HG02678 (cell line): ENCODE data around the gene GEMIN7.

Experiments used
- ATAC-seq: cut with Tn5 transposase; IDR thresholded peaks from one replicate; pipeline ENCODE4 v1.9.1; 2021; ENCODE audit warnings: mild to moderate bottlenecking, moderate library complexity; ENCODE audit not compliant: unreplicated experiment

GEMIN7 gene

DNA sequence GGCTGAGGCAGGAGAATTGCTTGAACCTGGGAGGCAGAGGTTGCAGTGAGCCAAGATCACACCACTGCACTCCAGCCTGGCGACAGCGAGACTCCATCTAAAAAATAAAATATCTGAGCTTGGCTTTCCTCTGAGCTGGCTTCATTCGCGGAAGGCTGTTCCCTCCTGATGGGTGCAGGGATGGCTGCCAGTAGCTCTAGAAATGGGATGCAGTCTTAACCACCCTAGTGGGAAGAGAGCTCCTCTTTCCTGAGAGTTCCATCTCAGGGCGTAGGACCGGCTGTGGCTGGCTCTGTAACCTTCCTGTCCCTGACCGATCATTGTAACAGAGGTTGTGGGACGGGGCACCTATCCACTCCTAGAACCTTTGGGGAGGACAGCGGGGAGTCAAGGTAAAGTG is 46.3 kb downstream of the GEMIN7 start:
- no peak for ATAC-seq

DNA sequence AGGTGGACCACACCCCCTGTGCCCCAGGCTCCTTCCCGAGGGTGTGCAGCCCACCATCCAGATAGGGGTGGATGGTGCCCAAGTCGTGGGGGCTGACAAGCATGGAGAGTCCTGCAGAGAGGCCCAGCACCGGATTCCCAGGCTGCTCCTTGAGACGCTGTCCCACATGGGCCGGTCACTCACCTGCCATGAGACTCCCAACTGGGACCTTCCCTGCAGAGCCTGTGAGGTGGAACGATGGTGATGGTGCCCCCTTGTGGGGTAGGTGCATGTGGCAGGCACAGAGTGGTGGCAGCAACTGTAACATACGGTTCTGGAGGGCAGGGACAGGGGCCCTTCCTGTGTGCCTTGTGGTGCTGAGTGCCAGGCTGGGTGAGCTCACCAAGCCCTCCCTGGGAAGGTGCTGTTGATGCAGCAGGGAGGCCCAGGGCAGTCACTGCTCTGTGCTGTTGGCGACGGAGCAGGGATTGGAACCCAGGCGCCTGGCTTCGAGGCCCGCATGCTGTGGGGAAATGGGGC is 47.0 kb downstream of the GEMIN7 start:
- ATAC-seq: peak; percentile 45

DNA sequence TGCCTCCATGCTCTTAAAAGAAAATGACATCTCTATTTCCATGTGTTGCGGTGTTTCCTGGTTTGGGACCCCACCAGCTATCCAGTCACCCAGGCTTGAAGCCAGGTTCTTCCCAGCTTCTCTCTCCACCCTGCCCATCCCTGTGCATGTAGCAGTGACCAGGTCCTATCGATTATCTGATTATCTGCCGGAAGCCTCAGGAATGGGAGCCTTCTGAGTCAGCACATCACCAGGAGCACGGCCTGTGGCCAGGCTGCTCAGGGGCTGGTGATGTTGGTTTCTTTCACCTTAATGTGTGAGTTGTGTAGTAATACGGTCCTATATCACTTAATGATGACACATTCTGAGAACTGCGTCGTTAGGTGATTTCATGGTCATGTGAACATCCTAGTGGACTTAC is 47.6 kb downstream of the GEMIN7 start:
- no peak for ATAC-seq

DNA sequence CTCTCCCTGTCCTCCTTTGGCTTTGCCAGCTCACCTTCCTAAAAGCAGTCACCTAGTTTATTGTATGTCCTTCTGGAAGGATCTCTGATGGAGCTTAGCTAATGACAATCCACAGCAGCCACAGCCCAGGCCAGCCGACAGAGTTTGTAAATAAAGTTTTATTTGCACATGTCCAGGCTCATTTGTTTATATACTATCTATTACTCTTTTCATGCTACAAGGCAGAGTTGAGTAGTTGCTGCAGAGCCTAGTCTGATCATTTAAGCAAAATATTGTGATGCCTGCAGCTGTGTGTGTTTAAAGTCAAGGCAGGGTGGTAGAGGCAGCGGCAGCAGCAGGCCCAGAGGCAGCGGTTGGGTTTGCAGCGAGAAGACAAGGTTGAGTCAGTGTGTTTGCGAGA is 49.1 kb downstream of the GEMIN7 start:
- ATAC-seq: no peak

DNA sequence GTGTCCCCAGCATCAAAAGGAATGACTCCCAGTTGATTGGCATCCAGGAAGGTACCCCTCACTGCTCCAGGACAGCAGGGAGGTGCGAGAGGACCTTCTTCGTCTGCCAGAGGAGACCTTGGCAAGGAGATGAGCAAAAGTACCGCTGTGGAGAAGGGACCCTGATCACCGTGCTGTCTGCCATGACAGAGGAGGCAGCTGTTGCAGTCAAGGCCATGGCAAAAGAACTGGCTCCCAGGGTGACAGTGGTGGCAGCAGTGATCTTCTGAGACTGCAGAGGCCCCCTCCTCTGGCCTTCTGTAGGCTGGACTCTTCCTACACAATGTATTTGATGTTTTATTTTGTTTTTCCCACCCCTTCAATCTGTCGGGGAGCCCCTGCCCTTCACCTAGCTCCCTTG is 49.7 kb downstream of the GEMIN7 start:
- no peak for ATAC-seq

DNA sequence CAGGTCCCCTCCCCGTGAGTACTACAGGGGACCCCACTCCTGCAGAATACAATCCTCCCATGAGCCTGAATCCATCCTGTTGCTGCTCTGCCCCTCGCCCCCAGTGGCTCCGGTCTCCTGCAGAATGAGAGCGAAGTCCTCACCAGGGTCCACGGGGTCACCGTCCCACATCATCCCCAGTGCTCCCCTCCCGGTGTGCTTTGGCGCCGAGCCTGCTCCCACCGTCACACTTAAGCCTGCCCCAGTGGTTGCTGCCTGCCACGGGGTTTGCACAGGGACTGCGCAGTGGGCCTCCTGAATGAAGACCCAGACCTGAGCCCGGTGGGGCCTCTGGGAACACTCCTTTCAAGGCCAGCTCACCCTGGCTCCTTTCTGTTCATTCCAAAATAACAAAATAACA is 51.2 kb downstream of the GEMIN7 start:
- ATAC-seq: no peak

DNA sequence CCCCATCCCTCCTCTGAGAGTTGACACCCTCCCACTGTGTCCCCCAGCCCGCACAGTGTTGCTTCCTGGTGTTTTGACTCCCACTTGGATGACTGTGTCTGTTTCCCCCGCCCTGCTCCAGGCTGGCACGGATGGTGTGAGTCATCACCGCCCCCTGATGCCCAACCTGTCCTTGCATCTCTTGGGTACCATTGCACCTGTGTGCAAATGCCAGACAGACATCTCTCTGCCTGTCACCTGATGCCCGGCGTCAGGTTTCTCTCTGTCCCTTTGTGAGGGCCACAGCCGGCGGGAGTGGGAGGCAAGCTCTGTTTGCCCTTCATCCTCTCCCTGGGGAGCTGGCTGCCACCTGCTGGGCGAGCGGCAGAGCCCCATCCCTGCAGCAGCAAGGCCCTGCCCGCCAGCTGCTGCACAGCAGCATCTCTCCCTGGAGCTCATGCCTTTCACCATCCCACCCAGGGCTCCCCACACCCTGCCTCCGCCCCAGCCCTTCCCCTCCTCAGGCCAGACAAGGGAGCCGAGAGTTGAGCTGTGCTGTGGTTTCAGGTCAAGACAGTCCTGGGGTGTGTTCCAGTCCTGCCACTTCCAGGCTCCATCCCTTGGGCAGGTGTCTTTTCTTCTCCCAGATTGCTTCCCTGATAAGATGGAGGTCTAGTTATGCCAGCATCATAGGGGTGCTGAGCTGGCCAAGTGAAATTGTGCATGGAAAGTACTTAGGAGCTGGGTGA is 52.0 kb downstream of the GEMIN7 start:
- no peak for ATAC-seq

DNA sequence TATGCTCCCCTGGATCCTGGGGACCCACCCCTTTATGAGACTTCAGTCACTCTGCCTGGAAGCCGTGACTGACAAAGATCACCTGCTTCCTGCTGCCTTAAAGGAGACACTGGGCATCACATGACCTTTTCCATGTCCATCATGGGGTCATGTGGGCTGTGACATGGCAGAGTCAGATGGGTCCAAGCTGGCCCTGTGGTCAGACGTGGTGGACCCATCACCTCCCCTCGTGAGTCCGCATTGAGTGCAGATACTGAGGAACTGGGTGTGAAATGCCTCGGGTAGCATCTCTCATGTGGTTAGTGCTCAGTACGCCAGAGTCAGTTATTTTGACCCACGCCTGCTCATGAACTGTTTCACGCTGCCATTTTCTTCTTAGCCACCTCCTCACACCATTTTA is 54.6 kb downstream of the GEMIN7 start:
- no peak for ATAC-seq

DNA sequence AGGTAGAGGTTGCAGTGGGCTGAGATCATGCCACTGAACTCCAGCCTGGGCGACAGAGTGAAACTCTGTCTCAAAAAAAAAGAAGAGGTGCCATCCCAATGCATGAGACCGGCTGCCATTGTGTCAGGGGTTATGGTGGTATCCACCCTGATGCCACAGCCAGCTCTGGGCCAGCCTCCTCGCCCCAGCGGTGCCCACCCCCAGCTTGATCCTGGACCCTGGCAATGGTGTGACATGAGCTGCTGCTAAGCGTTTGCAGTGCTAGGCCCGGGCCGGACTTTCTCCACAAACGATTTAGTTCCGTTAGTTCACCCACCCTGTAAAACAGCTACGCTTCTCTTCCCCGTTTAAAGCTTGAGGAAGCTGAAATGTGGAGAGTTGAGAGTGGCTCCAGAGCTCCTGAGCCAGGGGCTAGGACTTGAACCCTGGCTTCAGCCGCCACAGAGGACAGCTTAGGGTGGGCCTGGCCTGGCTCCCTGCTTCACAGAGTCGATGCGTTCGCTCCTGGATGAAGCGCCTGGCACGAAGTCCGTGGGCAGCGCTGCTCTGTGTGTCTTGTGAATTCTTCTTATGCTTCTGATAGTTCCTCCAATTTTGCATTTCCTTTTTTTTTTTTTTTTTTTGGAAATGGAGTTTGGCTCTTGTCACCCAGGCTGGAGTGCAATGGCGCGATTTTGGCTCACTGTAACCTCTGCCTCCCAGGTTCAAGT is 56.3 kb downstream of the GEMIN7 start:
- ATAC-seq: no peak

DNA sequence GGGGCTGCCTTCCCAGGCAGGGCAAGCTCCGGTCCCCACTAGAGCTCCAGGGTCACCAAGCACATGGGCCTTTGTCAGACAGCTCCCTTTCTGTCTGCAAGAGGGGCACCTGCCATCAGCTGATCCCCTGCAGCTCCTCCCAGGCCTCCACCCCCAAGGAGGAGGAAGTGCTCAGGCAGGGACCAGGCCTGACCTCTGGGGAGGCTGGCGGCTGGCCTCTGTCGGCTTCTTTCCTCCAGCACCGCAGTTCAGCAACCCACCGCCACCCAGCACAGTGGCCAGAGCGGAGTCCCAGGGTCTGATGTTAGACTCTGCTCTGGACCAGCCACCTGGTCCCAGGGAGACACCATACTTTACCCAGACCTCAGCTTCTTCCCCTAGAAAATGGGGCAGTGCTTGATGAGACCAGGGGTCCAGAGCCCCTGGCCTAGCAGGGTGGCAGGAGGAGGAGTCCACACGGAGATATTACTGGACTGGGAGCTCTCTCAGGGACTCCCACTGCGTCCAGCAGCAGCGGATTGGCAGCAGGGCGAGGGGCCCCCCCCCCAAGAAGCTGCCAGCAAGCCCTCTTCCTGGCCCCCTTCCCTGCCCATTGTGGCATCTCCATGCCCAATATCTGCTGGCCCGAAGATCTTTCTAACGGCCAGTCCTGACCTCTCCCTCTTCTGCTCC is 57.6 kb downstream of the GEMIN7 start:
- ATAC-seq: no peak

DNA sequence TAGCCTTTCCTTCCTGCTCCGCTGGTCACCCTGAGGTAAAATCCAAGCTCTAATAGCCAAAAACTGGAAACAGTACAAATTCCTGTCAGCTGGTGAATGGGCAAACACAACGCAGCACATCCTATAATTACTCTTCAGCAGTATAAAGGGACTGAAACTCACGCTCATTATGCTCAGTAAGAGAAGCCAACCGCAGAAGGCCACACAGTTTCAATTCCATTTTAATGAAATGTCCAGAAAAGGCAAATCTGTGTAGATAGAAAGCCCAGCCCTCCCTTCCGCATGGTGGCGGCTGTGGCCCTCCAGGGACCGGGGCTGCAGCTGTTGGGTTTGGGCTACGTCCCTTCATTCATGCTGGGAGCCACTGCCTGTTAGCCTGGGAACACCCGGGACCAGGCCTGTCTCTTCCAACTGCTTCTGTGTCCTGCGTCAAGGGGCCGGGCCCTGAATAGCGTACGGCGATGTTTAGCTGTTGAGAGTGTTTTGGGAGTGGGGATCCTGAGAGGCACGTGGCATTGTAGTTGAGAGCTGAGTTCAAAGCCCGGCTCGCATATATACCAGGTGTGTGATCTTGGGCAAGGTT is 58.2 kb downstream of the GEMIN7 start:
- ATAC-seq: peak; percentile 82

DNA sequence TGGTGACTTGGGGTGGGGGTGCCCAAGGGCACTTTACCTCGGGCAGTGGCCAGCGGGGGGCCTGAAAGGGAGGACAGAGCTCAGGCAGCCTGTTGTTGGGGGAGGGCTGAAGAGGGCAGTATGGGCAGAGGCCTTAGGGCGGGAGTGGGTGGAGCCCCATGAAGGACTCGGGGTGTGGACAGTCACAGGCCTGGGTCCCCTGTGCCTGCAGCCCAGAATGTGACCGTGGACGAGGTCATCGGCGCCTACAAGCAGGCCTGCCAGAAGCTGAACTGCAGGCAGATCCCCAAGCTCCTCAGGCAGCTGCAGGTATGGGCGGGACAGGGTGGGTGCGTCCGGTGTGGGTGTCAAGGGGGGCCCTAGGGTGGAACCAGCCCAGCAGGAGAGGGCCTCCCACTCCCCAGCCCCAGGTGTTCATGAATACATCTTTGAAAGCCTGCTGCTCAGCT is 59.3 kb downstream of the GEMIN7 start:
- ATAC-seq: no peak

DNA sequence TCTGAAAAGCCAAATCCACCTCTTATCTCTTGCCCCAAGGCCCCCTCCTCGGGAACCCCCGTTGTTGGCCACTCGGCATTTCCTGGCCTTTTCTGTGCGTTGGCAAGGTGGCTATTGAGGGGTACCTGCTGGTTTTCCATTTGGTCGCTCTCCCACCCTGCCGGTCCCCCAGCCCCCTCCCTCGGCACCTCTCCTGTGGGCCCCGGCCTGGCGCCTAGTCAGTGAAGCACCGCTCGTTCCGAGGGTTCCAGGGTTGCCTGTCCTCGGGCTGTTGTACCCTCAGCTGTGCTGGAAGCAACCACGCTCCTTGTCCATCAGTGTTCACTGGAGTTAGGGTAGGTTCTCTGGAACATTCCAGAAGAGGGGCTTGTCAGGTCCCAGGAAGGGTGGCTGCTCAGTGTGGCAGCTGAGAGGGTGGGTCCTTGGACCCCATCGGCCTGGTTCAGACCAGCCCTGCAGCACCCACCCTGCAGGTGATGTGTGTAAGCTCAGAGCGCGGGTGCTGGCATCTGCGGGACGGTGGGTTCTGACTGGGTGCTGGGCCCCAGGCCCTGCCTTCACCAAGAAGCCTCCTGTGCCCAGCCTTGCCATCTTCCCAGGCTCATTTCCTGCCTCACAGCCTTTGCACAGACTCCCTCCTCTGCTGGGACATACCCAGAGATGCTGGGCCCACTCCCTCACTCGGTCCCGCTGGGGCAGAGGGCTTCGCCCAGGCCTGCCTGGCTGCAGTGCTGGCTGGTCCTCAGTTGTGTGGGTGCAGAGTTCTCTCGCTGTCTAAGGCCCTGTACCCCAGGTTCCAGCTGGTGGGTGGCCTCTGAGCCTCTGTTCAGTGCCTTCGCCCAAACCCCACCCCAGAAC is 60.5 kb downstream of the GEMIN7 start:
- no peak for ATAC-seq

DNA sequence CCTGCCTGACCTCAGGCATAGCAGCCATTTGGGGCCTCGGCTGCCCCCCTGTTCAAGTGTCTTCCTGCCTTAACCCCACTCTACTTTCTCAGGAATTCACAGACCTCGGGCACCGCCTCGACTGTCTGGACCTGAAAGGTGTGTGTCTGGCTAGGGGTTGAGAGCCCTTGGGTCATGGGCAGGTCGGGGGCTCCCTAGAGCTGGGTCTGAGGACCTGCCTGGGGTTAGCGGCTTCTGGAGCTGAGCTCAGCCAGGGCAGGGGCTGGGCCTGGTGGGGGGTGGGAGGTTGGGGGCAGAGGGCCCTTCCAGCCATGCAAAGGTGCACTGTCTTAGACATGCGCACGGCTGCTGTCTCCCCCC is 61.1 kb downstream of the GEMIN7 start:
- ATAC-seq: no peak

DNA sequence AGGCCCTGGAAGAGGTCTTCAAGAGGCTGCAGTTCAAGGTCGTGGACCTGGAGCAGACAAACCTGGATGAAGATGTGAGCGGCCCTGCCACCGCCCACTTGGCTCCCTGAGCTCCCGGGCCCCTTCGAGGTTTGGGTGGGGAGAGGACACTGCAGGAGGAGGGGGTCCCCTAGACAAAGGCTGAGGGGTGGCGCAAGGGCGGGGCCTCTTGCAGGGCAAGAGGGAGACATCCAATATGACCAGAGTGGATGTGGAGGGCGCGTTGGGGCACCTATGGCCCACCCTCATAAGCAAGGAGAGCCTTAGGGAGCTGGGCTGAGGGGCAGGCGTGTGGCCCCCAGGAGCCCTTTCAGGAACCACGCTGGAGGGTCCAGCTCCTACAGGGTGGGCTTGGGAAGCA is 61.5 kb downstream of the GEMIN7 start:
- no peak for ATAC-seq
